ENCODE data around the gene ITGB3BP.
A peak's percentile ranks its signal among the peaks of the same experiment; 100 is the strongest.
"Not testable (repeated sequence)": the region's sequence is repeated elsewhere in the genome, so short reads cannot be mapped to it uniquely, and the experiment has no call there.

Gene ITGB3BP

GRCh38 chr1:63522891-63523728, at the start of gene ITGB3BP, which contains the start of gene EFCAB7:
Gene ITGB3BP (minus strand): TSS chr1:63523225. CDS start chr1:63523133, 92 bp downstream.
Gene EFCAB7 (plus strand): TSS chr1:63523525. CDS start chr1:63525573, 2,048 bp downstream.
- peak; percentile 98 for FAIRE-seq
- DNase-seq (ENCODE audit: insufficient read length, low spot score): peak; percentile 50
- peak; percentile 28; the same call in 1 of the 2 replicates for TF ChIP-seq POLR2A (IDR thresholded peaks at IDR 0.05; ENCODE audit: low read depth, low read length)

DNA sequence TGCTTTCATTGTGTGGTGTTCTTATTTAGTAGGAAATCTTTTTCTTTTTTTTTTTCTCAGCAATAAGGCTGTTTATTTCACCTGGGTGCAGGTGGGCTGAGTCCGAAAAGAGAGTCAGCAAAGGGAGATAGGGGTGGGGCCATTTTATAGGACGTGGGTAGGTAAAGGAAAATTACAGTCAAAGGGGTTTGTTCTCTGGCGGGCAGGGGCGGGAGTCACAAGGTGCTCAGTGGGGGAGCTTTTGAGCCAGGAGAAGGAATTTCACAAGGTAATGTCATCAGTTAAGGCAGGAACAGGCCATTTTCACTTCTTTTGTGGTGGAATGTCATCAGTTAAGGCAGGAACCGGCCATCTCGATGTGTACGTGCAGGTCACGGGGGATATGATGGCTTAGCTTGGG, 49.7 kb upstream of the ITGB3BP start:
- not testable (repeated sequence) for DNase-seq (ENCODE audit: insufficient read length, low spot score); FAIRE-seq

DNA sequence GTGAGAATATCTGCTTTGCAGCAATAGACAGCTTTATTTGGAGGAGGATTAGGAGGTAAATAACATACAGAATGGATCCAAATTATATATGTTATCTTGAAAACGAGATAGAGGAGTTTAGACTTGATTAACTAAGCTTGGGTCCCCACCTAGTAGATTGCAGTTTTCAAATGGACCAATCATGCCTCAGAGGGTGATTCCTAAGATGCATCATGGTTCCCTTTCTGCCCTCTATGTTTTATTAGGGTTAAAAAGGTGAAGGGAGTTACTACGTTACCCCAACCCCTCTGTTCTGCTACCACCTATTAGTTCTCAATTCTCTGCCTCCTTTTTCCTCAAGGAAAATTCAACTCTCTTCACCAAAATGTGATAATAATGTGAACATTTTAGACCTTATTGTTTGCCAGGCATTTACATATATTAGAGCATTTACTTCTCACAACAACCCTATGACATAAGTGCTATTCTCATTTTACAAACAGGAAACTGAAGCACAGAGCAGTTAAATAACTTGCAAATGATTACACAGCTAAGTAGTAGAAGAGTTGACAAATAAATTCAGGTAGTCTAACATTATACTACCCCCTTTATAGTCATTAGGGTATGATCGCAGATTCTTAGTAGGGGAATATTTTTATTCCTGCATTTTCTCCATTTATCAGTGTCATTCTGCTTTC, 46.8 kb upstream of the ITGB3BP start:
- no peak for TF ChIP-seq POLR2A (IDR thresholded peaks at IDR 0.05; ENCODE audit: low read depth, low read length)
- DNase-seq (ENCODE audit: insufficient read length, low spot score) (no peak), FAIRE-seq (no peak)

GRCh38 chr1:63569068-63569467, 46.0 kb upstream of the ITGB3BP start:
- TF ChIP-seq POLR2A (IDR thresholded peaks at IDR 0.05; ENCODE audit: low read depth, low read length): no peak
- FAIRE-seq: peak; percentile 23
- no peak for DNase-seq (ENCODE audit: insufficient read length, low spot score)

DNA sequence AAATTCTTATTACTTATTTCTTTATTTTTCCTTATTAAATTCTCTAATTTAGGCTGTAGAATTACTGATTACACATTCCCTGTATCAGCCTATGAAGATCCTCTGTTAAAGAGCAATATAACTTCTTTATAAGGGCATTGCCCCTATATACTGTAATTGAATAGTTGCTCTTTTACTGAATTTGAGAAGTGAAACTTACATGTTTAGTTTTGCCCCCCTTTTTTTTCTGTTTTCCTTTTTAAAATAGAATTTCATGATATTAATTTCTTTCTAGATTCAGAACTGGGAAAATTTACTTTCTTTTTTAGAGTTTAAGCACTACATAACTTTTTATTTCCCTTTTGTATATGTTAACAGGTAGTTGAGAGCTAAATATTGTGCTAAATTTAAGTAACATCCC, 40.7 kb upstream of the ITGB3BP start:
- TF ChIP-seq POLR2A (IDR thresholded peaks at IDR 0.05; ENCODE audit: low read depth, low read length): no peak
- no peak for FAIRE-seq

GRCh38 chr1:63559357-63559756, 36.3 kb upstream of the ITGB3BP start:
- DNase-seq (ENCODE audit: insufficient read length, low spot score) (no peak), FAIRE-seq (no peak)
- no peak for TF ChIP-seq POLR2A (IDR thresholded peaks at IDR 0.05; ENCODE audit: low read depth, low read length)

More for the DNA sequence above, 40.7 kb upstream of the ITGB3BP start:
- no peak for DNase-seq (ENCODE audit: insufficient read length, low spot score)

DNA sequence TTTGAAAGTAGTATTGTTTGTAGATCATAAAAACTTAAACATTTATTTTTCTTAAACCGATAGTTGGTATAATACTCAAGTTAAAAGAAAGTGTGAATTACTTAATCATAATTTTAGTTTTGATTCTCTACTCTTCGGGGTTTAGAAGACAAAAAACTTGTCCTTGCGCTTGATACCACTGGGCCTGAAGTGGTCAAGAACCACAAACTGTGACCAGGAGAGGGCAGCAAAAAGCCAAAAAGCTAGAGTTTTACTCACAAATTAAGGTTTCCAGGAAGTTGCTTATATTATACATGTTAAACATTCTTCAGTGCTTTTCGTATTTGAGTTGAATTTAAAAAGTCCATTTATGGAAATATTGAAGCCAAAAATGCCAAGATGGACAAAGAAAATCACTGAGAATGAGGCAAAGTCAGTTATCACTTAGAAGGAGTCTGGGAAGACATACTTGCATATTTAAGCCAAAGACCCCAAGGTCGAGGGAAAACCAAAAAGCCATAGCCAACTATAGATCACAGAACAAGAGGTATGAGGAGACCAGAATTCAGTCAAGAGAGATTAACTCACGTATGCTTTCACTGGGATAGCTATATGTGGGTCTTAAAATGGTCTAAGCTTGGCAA, 34.5 kb upstream of the ITGB3BP start:
- FAIRE-seq: peak; percentile 70
- DNase-seq (ENCODE audit: insufficient read length, low spot score): peak; percentile 14
- no peak for TF ChIP-seq POLR2A (IDR thresholded peaks at IDR 0.05; ENCODE audit: low read depth, low read length)

- no peak for TF ChIP-seq POLR2A (IDR thresholded peaks at IDR 0.05; ENCODE audit: low read depth, low read length)
- FAIRE-seq: no peak
- no peak for DNase-seq (ENCODE audit: insufficient read length, low spot score)
Measured at GRCh38 chr1:63555480-63555879, 32.5 kb upstream of the ITGB3BP start.

GRCh38 chr1:63548877-63549276, 25.9 kb upstream of the ITGB3BP start:
- FAIRE-seq (no peak), DNase-seq (ENCODE audit: insufficient read length, low spot score) (no peak)
- no peak for TF ChIP-seq POLR2A (IDR thresholded peaks at IDR 0.05; ENCODE audit: low read depth, low read length)

GRCh38 chr1:63548303-63548702, 25.3 kb upstream of the ITGB3BP start:
- DNase-seq (ENCODE audit: insufficient read length, low spot score): no peak
- TF ChIP-seq POLR2A (IDR thresholded peaks at IDR 0.05; ENCODE audit: low read depth, low read length): no peak
- FAIRE-seq: no peak

GRCh38 chr1:63547621-63548294, 24.7 kb upstream of the ITGB3BP start:
- DNase-seq (ENCODE audit: insufficient read length, low spot score) (no peak), FAIRE-seq (no peak)
- no peak for TF ChIP-seq POLR2A (IDR thresholded peaks at IDR 0.05; ENCODE audit: low read depth, low read length)

DNA sequence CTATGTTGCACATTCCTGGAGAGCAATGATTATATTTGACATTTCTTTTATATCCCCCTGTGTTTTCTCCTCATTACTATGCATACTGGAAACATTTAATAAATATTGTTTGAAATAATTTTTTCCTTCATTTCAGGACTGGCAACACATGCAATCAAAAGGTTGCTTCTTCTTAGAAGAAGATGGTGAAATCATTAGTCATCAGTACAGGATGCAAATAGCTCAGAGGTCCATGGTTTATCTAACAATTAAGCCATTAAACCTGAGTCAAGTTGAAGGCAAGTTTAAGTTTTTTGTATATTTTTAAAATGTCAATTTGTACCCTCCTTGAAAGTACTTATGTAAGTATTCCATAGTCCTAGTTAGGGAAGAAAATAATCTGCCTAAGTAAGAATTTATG, 22.8 kb upstream of the ITGB3BP start:
- FAIRE-seq: no peak
- no peak for TF ChIP-seq POLR2A (IDR thresholded peaks at IDR 0.05; ENCODE audit: low read depth, low read length)
- no peak for DNase-seq (ENCODE audit: insufficient read length, low spot score)

- no peak for DNase-seq (ENCODE audit: insufficient read length, low spot score)
- FAIRE-seq: no peak
Measured at GRCh38 chr1:63537940-63538339, 14.9 kb upstream of the ITGB3BP start.

DNA sequence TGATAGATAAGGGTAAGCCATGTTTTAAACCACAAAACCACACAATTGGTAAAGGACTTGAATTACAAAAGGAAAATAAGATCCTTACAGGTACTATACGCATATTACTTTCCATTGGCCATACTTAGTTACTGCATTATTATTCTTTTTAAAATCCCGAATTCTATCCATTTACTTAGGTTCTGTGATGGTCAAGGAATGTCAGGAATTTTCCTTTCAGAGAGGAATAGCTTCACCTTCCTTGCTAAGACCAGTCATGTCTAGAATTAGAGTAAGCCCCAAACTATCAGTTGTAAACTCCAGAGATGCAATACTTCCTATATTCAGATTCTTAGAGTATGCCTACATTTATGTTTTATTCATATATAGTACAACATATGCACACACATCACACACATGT, 14.0 kb upstream of the ITGB3BP start:
- DNase-seq (ENCODE audit: insufficient read length, low spot score) (no peak), FAIRE-seq (no peak)

More at GRCh38 chr1:63537940-63538339, 14.9 kb upstream of the ITGB3BP start:
- no peak for TF ChIP-seq POLR2A (IDR thresholded peaks at IDR 0.05; ENCODE audit: low read depth, low read length)

More for the DNA sequence above, 14.0 kb upstream of the ITGB3BP start:
- no peak for TF ChIP-seq POLR2A (IDR thresholded peaks at IDR 0.05; ENCODE audit: low read depth, low read length)
